SK-N-SH treated with all-trans-retinoic acid at 6 μM for 48 hours (cell line): Measurements from ENCODE around the gene ADI1.

ENCODE experiments used
- BACH2 ChIP-seq: fragments of 250-450 bp; sonication (Bioruptor Pico); IDR thresholded peaks from 2 replicates; pipeline ENCODE4 v1.9.0; 2021; ENCODE audit warnings: mild to moderate bottlenecking, borderline replicate concordance
- CSDC2 ChIP-seq: fragments of 250-450 bp; sonication (Bioruptor Pico); IDR thresholded peaks from 2 replicates; pipeline ENCODE4 v1.5.0; 2020; ENCODE audit warnings: mild to moderate bottlenecking, moderate library complexity
- GLIS3 ChIP-seq: fragments of 250-450 bp; sonication (Bioruptor Pico); IDR thresholded peaks from 2 replicates; pipeline ENCODE4 v1.5.0; 2020; ENCODE audit warnings: mild to moderate bottlenecking, moderate library complexity
- OSR1 ChIP-seq: fragments of 250-450 bp; sonication (Bioruptor Pico); IDR thresholded peaks from 2 replicates; pipeline ENCODE4 v1.8.0; 2022; ENCODE audit warnings: moderate library complexity, mild to moderate bottlenecking, inconsistent platforms
- SNAI2 ChIP-seq: fragments of 250-450 bp; sonication (Bioruptor Pico); IDR thresholded peaks from 2 replicates; pipeline ENCODE4 v1.5.0; 2020; ENCODE audit warnings: mild to moderate bottlenecking, moderate library complexity
- TSHZ2 ChIP-seq: fragments of 250-450 bp; sonication (Bioruptor Pico); IDR thresholded peaks from 2 replicates; pipeline ENCODE4 v1.5.0; 2020; ENCODE audit warnings: mild to moderate bottlenecking, moderate library complexity

- no peak for TF ChIP-seq SNAI2 (CRISPR knock-in tag)
- TF ChIP-seq GLIS3, result no peak
- no peak for TF ChIP-seq OSR1 (CRISPR knock-in tag)
- no peak for TF ChIP-seq CSDC2 (CRISPR knock-in tag)
- no peak for TF ChIP-seq BACH2
- no peak for TF ChIP-seq TSHZ2 (CRISPR knock-in tag)
Observed at GRCh38 chr2:3512086-3512485, 7.2 kb downstream of the ADI1 start.
